GM12801 (cell line): Measurements from ENCODE around the gene LENG9.

ENCODE experiments used
- CTCF ChIP-seq: IDR thresholded peaks from one replicate; pipeline ENCODE4 v1.5.1; 2011; ENCODE audit warnings: control low read depth; ENCODE audit not compliant: insufficient read length; ENCODE audit errors: extremely low read depth

The LENG9 gene

GRCh38 chr19:54424660-54425381, 38.8 kb downstream of the LENG9 start:
- TF ChIP-seq CTCF: no peak

GRCh38 chr19:54424201-54424600, 39.4 kb downstream of the LENG9 start:
- no peak for TF ChIP-seq CTCF

GRCh38 chr19:54422136-54422535, 41.4 kb downstream of the LENG9 start:
- no peak for TF ChIP-seq CTCF

GRCh38 chr19:54421521-54421920, 42.1 kb downstream of the LENG9 start:
- no peak for TF ChIP-seq CTCF

GRCh38 chr19:54421169-54421516, 42.4 kb downstream of the LENG9 start:
- no peak for TF ChIP-seq CTCF

- TF ChIP-seq CTCF: no peak
Observed at GRCh38 chr19:54420383-54421168, 43.0 kb downstream of the LENG9 start.

- no peak for TF ChIP-seq CTCF
Observed at GRCh38 chr19:54420068-54420382, 43.6 kb downstream of the LENG9 start.
